IMR-90 (cell line): ENCODE results near the gene TCEA2.

Experiments used
- CTCF ChIP-seq: conservative IDR thresholded peaks from 2 replicates; pipeline ENCODE4 v1.5.1; 2012; ENCODE audit warnings: mild to moderate bottlenecking, low read depth, low read length, improper control_type of control experiment
- RFX5 ChIP-seq: IDR thresholded peaks from 2 replicates; pipeline ENCODE4 v1.8.0; 2012; ENCODE audit warnings: low read depth, mild to moderate bottlenecking, low read length, moderate library complexity

GRCh38 chr20:64057628-64058498 is 5.1 kb upstream of the TCEA2 start:
- TF ChIP-seq CTCF: peak; percentile 77
- no peak for TF ChIP-seq RFX5
